Progenitor cell of endocrine pancreas (in vitro differentiated cells): Measurements from ENCODE around the gene TMEM190. TPM values are rescaled to one million over a fixed set of nuclear protein-coding genes. Genes with fewer than 3 reads are reported as not detected.
"Not testable (repeated sequence)": the region's sequence is repeated elsewhere in the genome, so short reads cannot be mapped to it uniquely, and the experiment has no call there.

Source experiments
- DNase-seq: peaks from one replicate; pipeline ENCODE4 v3.0.0; 2021; ENCODE audit warnings: low spot score; ENCODE audit not compliant: unreplicated experiment
- H3K27ac Mint-ChIP-seq: 2 replicates; pipeline ENCODE4 v1.8.0; 2021; ENCODE audit warnings: mild to moderate bottlenecking, moderate library complexity, mixed read lengths
- H3K27me3 Mint-ChIP-seq: 2 replicates; pipeline ENCODE4 v1.8.0; 2021; ENCODE audit warnings: mixed read lengths
- H3K36me3 Mint-ChIP-seq: 2 replicates; pipeline ENCODE4 v1.8.0; 2022; ENCODE audit warnings: mixed read lengths; ENCODE audit not compliant: insufficient read depth
- H3K4me1 Mint-ChIP-seq: 2 replicates; pipeline ENCODE4 v1.8.0; 2021; ENCODE audit warnings: low read depth, mixed read lengths
- H3K4me3 Mint-ChIP-seq: 2 replicates; pipeline ENCODE4 v1.8.0; 2021; ENCODE audit warnings: low read depth, mild to moderate bottlenecking, moderate library complexity, mixed read lengths
- H3K9me3 Mint-ChIP-seq: 2 replicates; pipeline ENCODE4 v1.8.0; 2021; ENCODE audit warnings: low read depth, mixed read lengths
- CTCF ChIP-seq: fragments of 200-600 bp; sonication (generic); IDR thresholded peaks from one replicate; pipeline ENCODE4 v1.5.0; 2021; ENCODE audit warnings: antibody characterized with exemption, mild to moderate bottlenecking; ENCODE audit not compliant: unreplicated experiment
- total RNA-seq: library from RNA; stranded (reverse); gene quantifications from 2 replicates; pipeline ENCODE4 v1.2.1, GENCODE V29; 2021

Gene TMEM190
- total RNA-seq, 1 donor from 2014 or later = 2.3 TPM

GRCh38 chr19:55402509-55402908 is 25.9 kb downstream of the TMEM190 start:
- peaks cover 14% of the 10 kb centered on the region for H3K4me1 Mint-ChIP-seq
- peaks cover 19% of the 10 kb centered on the region for H3K36me3 Mint-ChIP-seq
- no peaks in the 10 kb centered on the region for H3K27me3 Mint-ChIP-seq
- TF ChIP-seq CTCF = no peak
- no peak overlapping the region for H3K27ac Mint-ChIP-seq
- H3K4me3 Mint-ChIP-seq = no peak overlapping the region
- no peak for DNase-seq
- H3K9me3 Mint-ChIP-seq = no peaks in the 10 kb centered on the region

GRCh38 chr19:55405638-55406037 is 29.0 kb downstream of the TMEM190 start:
- peaks cover 21% of the 10 kb centered on the region for H3K36me3 Mint-ChIP-seq
- H3K9me3 Mint-ChIP-seq = peaks cover 9% of the 10 kb centered on the region
- peaks cover 14% of the 10 kb centered on the region for H3K4me1 Mint-ChIP-seq
- H3K27ac Mint-ChIP-seq = peak overlapping the region; percentile 87
- peak overlapping the region; percentile 88 for H3K4me3 Mint-ChIP-seq
- DNase-seq = no peak
- TF ChIP-seq CTCF = no peak
- H3K27me3 Mint-ChIP-seq = peaks cover 7% of the 10 kb centered on the region

GRCh38 chr19:55406091-55406825 is 29.6 kb downstream of the TMEM190 start:
- TF ChIP-seq CTCF = no peak
- Mint-ChIP-seq H3K27ac (peak overlapping the region; percentile 87), H3K4me3 (peak overlapping the region; percentile 88), H3K27me3 (peaks cover 12% of the 10 kb centered on the region), H3K36me3 (peaks cover 19% of the 10 kb centered on the region), H3K9me3 (peaks cover 9% of the 10 kb centered on the region), H3K4me1 (peaks cover 14% of the 10 kb centered on the region)
- no peak for DNase-seq

GRCh38 chr19:55406826-55407549 is 30.4 kb downstream of the TMEM190 start:
- Mint-ChIP-seq H3K4me3 (peak overlapping the region; percentile 88), H3K36me3 (peaks cover 18% of the 10 kb centered on the region), H3K9me3 (peaks cover 9% of the 10 kb centered on the region), H3K27me3 (peaks cover 14% of the 10 kb centered on the region), H3K4me1 (peaks cover 14% of the 10 kb centered on the region), H3K27ac (peak overlapping the region; percentile 67)
- TF ChIP-seq CTCF = no peak
- DNase-seq = no peak

GRCh38 chr19:55407550-55407799 is 30.8 kb downstream of the TMEM190 start, which contains the start of gene UBE2S:
Gene UBE2S (minus strand): TSS chr19:55407788. CDS start chr19:55407589, 199 bp downstream.
- H3K36me3 Mint-ChIP-seq = peaks cover 18% of the 10 kb centered on the region
- peaks cover 14% of the 10 kb centered on the region for H3K4me1 Mint-ChIP-seq
- H3K27me3 Mint-ChIP-seq = peaks cover 14% of the 10 kb centered on the region
- peak within 1 kb of the TSS; percentile 98 for H3K27ac Mint-ChIP-seq
- not testable (repeated sequence) for H3K9me3 Mint-ChIP-seq, DNase-seq
- H3K4me3 Mint-ChIP-seq = peak within 1 kb of the TSS; percentile 88
